Astrocyte of the cerebellum (primary cell): Measurements from ENCODE around the gene GPSM1.

Source experiments
- DNase-seq: peaks from one replicate; pipeline ENCODE4 v3.0.0-alpha.2; 2011; ENCODE audit warnings: low read depth
- H3K4me3 ChIP-seq: 2 replicates; pipeline ENCODE4 v1.5.1; 2011; ENCODE audit warnings: mild to moderate bottlenecking, low read depth, low read length, moderate library complexity
- CTCF ChIP-seq: IDR thresholded peaks from 2 replicates; pipeline ENCODE4 v1.5.1; 2012; ENCODE audit warnings: low read length, low read depth, moderate library complexity, mild to moderate bottlenecking; ENCODE audit errors: missing control alignments
- in situ Hi-C: cut with HindIII; loops from 2 replicates; pipeline ENCODE4 v1.10.0; 2017; ENCODE audit warnings: low sequenced_read_pairs

Gene GPSM1

GRCh38 chr9:136389396-136389795 is 62.1 kb downstream of the GPSM1 start:
- in situ Hi-C loops = no loop called here
- no peak overlapping the region for H3K4me3 ChIP-seq
- DNase-seq = no peak
- TF ChIP-seq CTCF = no peak

GRCh38 chr9:136391737-136392537 is 64.6 kb downstream of the GPSM1 start:
- TF ChIP-seq CTCF = no peak
- H3K4me3 ChIP-seq = no peak overlapping the region
- no peak for DNase-seq
- in situ Hi-C loops = no loop called here

DNA sequence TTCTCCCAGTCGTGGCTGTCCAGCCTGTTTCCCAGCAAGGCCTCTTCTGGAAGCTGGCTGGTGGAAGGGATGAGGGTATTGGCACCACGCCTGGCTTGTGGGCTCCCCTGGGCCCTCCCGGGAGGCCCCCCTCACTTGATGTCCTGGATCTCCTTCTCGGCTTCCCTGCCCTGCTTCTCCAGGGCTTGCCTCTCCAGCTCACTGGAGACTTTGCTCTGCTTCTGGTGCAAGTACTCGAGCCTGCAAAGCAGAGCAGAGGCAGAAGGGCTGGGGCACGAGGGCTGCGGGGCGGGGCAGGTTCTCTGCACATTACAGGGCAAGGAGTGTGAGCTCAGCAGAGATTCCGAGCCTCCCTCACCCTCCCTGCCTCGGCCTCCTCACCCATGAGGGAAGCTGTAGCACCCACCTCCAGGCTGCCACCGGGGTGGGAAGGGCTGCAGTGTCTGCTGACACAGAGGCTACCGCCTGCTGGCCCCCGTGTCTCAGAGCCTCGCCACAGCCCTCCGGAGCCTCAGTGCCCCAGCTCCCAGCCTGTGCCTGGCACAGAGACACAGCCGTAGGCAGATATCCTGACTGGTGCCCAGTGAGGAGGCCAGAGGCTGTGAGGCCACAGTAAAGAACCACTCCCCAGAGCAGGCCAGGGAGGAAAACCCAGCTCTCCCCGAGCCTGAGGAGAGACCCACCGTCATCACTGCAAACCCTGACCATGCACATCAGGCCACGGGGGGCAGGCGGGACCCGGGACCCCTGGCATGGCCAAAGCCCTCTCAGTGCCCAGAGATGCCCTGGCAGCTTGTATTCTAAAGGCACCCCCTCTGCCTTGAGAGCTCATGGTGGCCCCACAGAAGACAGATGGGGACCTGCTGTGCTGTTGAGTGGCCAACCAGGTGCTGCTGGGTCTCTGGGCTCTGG is 65.5 kb downstream of the GPSM1 start:
- no peak for TF ChIP-seq CTCF
- no peak overlapping the region for H3K4me3 ChIP-seq
- no peak for DNase-seq
- in situ Hi-C loops = no loop called here

- no peak for DNase-seq
- TF ChIP-seq CTCF = no peak
- no peak overlapping the region for H3K4me3 ChIP-seq
- in situ Hi-C loops = no loop called here
Observed at GRCh38 chr9:136393531-136393930, 66.2 kb downstream of the GPSM1 start.

DNA sequence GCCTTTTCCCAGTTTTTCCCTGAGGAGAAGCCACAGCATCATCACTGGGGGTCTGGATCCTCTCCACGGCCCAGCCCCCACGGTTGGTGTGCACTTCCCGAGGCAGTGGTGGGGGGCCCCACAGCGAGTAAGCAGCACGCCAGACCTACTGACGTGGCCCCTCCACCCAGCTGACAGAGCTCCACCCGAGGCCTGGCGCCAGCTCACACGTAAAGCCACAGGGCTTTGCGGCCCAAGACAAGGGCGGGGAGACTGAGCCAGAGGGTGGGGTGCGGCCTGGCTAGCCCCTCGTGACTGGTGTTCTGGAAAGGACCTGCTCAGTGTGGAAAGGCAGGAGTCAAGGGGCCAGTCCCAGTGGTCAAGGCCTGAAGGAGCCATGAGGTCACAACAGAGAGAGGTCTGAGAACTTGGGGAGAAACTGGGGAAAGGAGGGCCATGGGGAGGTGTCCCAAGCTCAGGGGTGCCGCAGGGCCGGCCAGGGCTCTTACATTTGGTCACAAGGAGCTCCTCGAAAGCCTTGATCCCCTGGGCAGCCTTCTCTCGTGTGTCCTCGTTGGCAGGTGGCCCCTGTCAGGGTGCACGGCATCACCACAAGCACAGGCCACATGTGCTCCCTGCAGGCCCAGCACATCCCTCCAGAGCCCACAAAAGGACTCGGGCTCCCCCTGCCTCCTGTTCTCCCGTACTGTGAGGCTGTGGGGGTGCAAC is 67.1 kb downstream of the GPSM1 start:
- TF ChIP-seq CTCF = no peak
- in situ Hi-C loops = no loop called here
- DNase-seq = no peak
- no peak overlapping the region for H3K4me3 ChIP-seq

- in situ Hi-C loops = no loop called here
- TF ChIP-seq CTCF = no peak
- H3K4me3 ChIP-seq = no peak overlapping the region
- DNase-seq = no peak
Observed at GRCh38 chr9:136395020-136395340, 67.6 kb downstream of the GPSM1 start.
